ENCODE results near the gene PIGH.

GRCh38 chr14:67583711-67584644 is 16.1 kb downstream of the PIGH start:
- TF ChIP-seq POLR2AphosphoS5 (IDR thresholded peaks at IDR 0.05; ENCODE audit: low read depth, low read length) (no peak), REST (IDR thresholded peaks at IDR 0.05; ENCODE audit: insufficient read depth in 1 of 2, low read depth in 2 of 2, low read length in 2 of 2) (no peak), TAF1 (IDR thresholded peaks at IDR 0.05; ENCODE audit: borderline replicate concordance, insufficient read depth, low read length) (no peak), SIN3A (IDR thresholded peaks at IDR 0.05; ENCODE audit: borderline replicate concordance, insufficient read depth, low read length) (no peak)
